OCI-LY3 (cell line): Measurements from ENCODE around the gene ERC1.
"Not testable (repeated sequence)": the region's sequence is repeated elsewhere in the genome, so short reads cannot be mapped to it uniquely, and the experiment has no call there.

ENCODE experiments used
- CTCF ChIP-seq: fragments of 200-600, 300-600 bp; sonication (generic); IDR thresholded peaks from 2 replicates; pipeline ENCODE4 v1.5.1; 2014; ENCODE audit warnings: antibody characterized with exemption, low read length, low read depth
- EZH2phosphoT487 ChIP-seq: fragments of 200-600 bp; shearing (Covaris generic); IDR thresholded peaks from 2 replicates; pipeline ENCODE4 v1.6.1; 2018; ENCODE audit warnings: antibody characterized with exemption, mixed run types, low read depth

- not testable (repeated sequence) for TF ChIP-seq CTCF, EZH2phosphoT487
Observed at GRCh38 chr12:1255125-1255524, 264.1 kb downstream of the ERC1 start.
